Upper lobe of right lung (tissue), 1 donor: ENCODE measurements around the gene GSPT1. TPM values are rescaled to one million over a fixed set of nuclear protein-coding genes. Genes with fewer than 3 reads are reported as not detected.

Experiments
- ATAC-seq: fragments of 200-7000 bp; cut with Tn5 transposase; one replicate; pipeline ENCODE4 v1.9.1; 2020; ENCODE audit warnings: mild to moderate bottlenecking, moderate library complexity
- DNase-seq: peaks from one replicate; pipeline ENCODE4 v3.0.0-alpha.2; 2020
- H3K27ac ChIP-seq: fragments of 200-600 bp; one replicate; pipeline ENCODE4 v1.8.0; 2022
- H3K27me3 ChIP-seq: fragments of 200-600 bp; one replicate; pipeline ENCODE4 v1.8.0; 2022; ENCODE audit warnings: mild to moderate bottlenecking
- H3K36me3 ChIP-seq: fragments of 200-600 bp; one replicate; pipeline ENCODE4 v1.8.0; 2022
- H3K4me1 ChIP-seq: fragments of 200-600 bp; one replicate; pipeline ENCODE4 v1.8.0; 2022
- H3K4me3 ChIP-seq: fragments of 200-600 bp; one replicate; pipeline ENCODE4 v1.8.0; 2022; ENCODE audit warnings: mild to moderate bottlenecking
- H3K9me3 ChIP-seq: fragments of 200-600 bp; one replicate; pipeline ENCODE4 v1.8.0; 2022
- intact Hi-C: fragments of 100-400 bp; cut with DNase I; formaldehyde crosslinking; loops from one replicate; pipeline ENCODE4 v1.11.0; 2022
- total RNA-seq: library from RNA; stranded (reverse); fragmentation: NEBNext Ultra II Directional; extraction: Animal tissue kit (Norgen Biotek cat#: 25700); gene quantifications from one replicate; pipeline ENCODE4 v1.2.1, GENCODE V29; 2021
- TF ChIP-seq, protein P1 (sequence below): fragments of 200-600 bp; IDR thresholded peaks from one replicate; pipeline ENCODE4 v1.8.0; 2022; ENCODE audit warnings: antibody characterized with exemption
- donor health status: DM: no; HTN: yes; CAD: no; lungs with severe emphysema.

The GSPT1 gene
- total RNA-seq, 1 donor from 2014 or later = 106 TPM

DNA sequence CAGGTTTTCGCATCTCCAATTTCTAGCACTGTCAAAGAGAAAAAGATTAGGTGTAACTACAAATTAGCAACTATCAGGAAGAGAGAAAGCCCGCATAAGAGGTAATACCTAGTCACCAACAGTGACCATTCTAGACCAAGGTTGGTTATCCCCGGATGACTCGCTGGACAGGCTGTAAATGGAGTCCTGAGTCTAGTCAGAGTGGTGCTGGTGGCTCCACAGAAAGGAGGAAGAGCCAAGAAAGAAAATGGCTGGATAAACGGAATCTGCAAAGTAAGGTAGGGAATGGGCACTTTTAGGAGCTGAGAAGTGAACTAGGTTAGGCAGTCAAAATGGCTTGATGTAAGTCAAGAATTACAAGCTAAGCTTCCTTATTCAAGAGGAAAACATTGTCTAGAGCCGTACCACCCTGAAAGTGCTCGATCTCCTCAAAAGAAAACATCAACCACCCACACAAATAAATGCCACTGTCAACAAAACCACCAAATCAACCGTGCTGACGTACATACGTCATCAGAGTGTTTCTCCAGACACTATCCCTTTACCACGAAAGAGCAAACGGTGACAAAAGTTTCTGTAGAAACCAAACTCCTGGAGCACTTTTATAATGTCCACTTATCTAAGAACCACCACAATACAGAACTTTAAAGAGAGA lies 2.2 kb downstream of the GSPT1 start:
- DNase-seq = no peak
- H3K27me3 ChIP-seq = no peaks in the 10 kb centered on the region
- no peak overlapping the region for H3K27ac ChIP-seq
- H3K36me3 ChIP-seq = no peaks in the 10 kb centered on the region
- H3K4me1 ChIP-seq = peaks cover 42% of the 10 kb centered on the region
- ATAC-seq = no peak
- no peaks in the 10 kb centered on the region for H3K9me3 ChIP-seq
- intact Hi-C loops = no loop called here
- peak overlapping the region; percentile 81 for H3K4me3 ChIP-seq
- TF ChIP-seq, protein P1, sequence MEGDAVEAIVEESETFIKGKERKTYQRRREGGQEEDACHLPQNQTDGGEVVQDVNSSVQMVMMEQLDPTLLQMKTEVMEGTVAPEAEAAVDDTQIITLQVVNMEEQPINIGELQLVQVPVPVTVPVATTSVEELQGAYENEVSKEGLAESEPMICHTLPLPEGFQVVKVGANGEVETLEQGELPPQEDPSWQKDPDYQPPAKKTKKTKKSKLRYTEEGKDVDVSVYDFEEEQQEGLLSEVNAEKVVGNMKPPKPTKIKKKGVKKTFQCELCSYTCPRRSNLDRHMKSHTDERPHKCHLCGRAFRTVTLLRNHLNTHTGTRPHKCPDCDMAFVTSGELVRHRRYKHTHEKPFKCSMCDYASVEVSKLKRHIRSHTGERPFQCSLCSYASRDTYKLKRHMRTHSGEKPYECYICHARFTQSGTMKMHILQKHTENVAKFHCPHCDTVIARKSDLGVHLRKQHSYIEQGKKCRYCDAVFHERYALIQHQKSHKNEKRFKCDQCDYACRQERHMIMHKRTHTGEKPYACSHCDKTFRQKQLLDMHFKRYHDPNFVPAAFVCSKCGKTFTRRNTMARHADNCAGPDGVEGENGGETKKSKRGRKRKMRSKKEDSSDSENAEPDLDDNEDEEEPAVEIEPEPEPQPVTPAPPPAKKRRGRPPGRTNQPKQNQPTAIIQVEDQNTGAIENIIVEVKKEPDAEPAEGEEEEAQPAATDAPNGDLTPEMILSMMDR = no peak

DNA sequence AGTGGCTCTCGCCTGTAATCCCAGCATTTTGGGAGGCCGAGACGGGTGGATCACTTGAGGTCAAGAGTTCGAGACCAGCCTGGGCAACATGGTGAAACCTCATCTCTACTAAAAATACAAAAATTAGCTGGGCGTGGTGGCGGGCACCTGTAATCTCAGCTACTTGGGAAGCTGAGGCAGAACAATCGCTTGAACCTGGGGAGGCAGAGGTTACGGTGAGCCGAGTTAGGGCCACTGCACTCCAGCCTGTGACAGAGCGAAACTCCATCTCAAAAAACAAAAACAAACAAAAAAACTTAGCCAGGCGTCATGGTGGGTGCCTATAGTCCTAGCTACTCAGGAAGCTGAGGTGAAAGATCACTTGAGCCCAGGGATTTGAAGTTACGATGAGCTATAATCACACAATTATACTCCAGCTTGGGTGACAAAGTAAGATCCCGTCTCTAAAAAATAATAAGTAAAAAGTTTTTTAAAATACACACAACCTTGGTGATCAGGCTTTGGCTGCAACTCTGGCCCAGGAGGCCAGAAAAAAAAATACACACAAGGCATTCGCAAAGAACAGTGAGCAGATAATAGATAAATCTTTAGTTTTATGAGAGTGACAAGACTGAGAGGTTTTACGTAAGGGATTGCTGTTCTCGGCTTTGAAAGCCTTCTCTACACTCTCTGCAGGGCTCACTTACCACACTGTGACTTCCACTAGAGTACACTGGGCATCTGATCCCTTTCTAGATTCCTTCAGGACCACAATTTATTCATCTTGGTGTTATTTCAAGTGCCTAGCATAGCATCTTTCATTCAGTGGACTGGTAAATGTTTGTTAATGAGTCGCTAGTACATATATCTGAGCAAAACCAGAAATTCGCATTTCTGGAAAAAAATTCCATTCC lies 5.9 kb downstream of the GSPT1 start:
- no peak overlapping the region for H3K27ac ChIP-seq
- DNase-seq = no peak
- intact Hi-C loops = no loop called here
- no peaks in the 10 kb centered on the region for H3K9me3 ChIP-seq
- H3K4me3 ChIP-seq = no peak overlapping the region
- H3K4me1 ChIP-seq = peaks cover 48% of the 10 kb centered on the region
- H3K27me3 ChIP-seq = no peaks in the 10 kb centered on the region
- TF ChIP-seq, protein P1 = no peak
- no peak for ATAC-seq
- peaks cover 12% of the 10 kb centered on the region for H3K36me3 ChIP-seq

DNA sequence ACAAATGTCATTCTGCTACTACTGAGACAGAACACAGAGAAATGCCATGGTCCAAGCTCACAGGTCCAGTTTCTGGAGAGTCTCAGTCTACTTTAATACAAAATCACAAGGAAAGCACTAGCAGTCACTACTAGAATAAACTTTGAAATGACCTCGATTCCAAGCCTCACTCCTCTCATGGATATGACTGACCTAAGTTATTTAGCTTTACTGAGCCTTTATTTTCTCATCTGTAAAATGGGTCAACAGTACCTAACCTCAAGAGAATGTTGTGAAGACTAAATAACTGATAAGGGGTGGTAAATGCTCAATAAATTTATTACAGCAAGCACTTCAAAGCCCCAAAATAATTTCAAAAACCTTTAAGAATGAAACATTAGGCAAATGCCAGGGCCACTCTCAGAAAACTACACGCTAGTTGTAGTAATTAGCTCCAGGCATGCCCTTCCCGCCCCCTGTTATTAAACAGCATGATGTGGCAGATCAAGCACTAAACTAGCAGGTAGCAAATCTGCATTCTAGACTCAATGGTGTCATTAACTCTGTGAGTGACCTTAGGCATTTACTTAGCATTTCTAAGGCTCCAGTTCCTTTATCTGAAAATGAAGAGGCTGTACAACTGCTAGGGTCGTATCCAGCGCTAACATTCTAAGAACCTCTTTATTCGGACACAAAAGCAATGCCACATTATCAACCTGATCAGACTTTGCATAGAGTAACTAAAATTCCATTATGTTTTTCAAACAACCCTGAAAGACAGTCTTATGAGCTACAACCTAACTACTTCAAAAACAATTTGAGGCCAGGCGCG lies 8.4 kb downstream of the GSPT1 start:
- H3K4me3 ChIP-seq = no peak overlapping the region
- no peaks in the 10 kb centered on the region for H3K27me3 ChIP-seq
- no peaks in the 10 kb centered on the region for H3K9me3 ChIP-seq
- ATAC-seq = no peak
- no peak overlapping the region for H3K27ac ChIP-seq
- intact Hi-C loops = no loop called here
- peaks cover 12% of the 10 kb centered on the region for H3K36me3 ChIP-seq
- TF ChIP-seq, protein P1 = no peak
- DNase-seq = no peak
- peaks cover 31% of the 10 kb centered on the region for H3K4me1 ChIP-seq

DNA sequence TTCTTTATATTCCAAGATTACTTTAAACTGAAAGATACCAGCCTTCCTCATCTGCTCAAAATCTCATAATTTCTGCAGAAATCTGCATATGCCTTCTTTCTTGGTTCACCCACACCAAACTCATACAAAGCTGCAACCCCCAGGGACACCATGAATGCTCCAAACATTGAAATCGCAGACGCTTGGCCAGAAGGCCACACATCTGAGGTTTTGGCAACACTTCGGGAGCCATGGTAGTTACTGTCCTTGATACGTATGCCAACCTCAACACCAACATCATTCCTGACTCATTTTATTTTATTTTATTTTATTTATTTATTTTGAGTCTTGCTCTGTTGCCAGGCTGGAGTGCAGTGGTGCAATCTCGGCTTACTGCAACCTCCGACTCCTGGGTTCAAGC lies 11.8 kb downstream of the GSPT1 start:
- intact Hi-C loops = no loop called here
- Histone ChIP-seq H3K4me3 (no peak overlapping the region), H3K36me3 (peaks cover 12% of the 10 kb centered on the region), H3K4me1 (peaks cover 29% of the 10 kb centered on the region), H3K9me3 (no peaks in the 10 kb centered on the region), H3K27ac (no peak overlapping the region), H3K27me3 (no peaks in the 10 kb centered on the region)
- DNase-seq = no peak
- TF ChIP-seq, protein P1 = no peak
- ATAC-seq = no peak

DNA sequence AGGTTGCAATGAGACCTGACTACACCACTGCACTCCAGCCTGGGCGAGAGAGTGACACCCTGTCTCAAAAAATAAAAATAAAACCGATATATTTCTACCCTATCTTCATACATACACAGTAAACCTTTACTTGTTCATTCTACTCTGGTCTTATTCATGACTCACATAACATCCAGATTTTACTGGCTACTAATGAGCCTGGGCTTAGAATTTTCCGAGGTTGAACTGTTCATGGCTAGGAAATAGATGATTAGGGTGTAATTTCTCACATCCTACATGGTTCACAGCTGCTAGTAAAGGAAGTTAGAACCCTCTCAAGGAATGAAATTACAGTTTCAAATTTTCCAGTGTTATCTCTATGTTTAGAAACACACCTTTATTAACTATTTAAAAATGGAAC lies 14.7 kb downstream of the GSPT1 start:
- Histone ChIP-seq H3K4me3 (no peak overlapping the region), H3K27ac (no peak overlapping the region), H3K27me3 (no peaks in the 10 kb centered on the region), H3K36me3 (peaks cover 11% of the 10 kb centered on the region), H3K9me3 (no peaks in the 10 kb centered on the region), H3K4me1 (peaks cover 21% of the 10 kb centered on the region)
- TF ChIP-seq, protein P1 = no peak
- no peak for ATAC-seq
- no peak for DNase-seq
- intact Hi-C loops = no loop called here
